Left ventricle myocardium superior (tissue), 1 donor: ENCODE measurements around the gene DGLUCY. TPM values are rescaled to one million over a fixed set of nuclear protein-coding genes. Genes with fewer than 3 reads are reported as not detected.
A peak's percentile ranks its signal among the peaks of the same experiment; 100 is the strongest.
"Not testable (repeated sequence)": the region's sequence is repeated elsewhere in the genome, so short reads cannot be mapped to it uniquely, and the experiment has no call there.

Experiments used
- ATAC-seq: fragments of 200-7000 bp; cut with Tn5 transposase; one replicate; pipeline ENCODE4 v1.9.1; 2020; ENCODE audit warnings: mild to moderate bottlenecking, moderate library complexity
- DNase-seq: peaks from one replicate; pipeline ENCODE4 v3.0.0-alpha.2; 2020
- intact Hi-C: fragments of 100-400 bp; cut with micrococcal nuclease; formaldehyde crosslinking; loops from one replicate; pipeline ENCODE4 v1.11.0; 2022
- total RNA-seq: library from RNA; stranded (reverse); fragmentation: NEBNext Ultra II Directional; extraction: Animal tissue kit (Norgen Biotek cat#: 25700); gene quantifications from one replicate; pipeline ENCODE4 v1.2.1, GENCODE V29; 2021
- donor health status: DM: no; HTN: yes; CAD: no; lungs with severe emphysema.

Gene DGLUCY
- total RNA-seq, 1 donor from 2014 or later = 254 TPM

- DNase-seq (no peak), ATAC-seq (no peak)
- intact Hi-C loops = no loop called here
Measured at GRCh38 chr14:91263329-91263728, 149.5 kb downstream of the DGLUCY start.

- peak; percentile 61 for DNase-seq
- intact Hi-C loops = no loop called here
- peak; percentile 76 for ATAC-seq
Measured at GRCh38 chr14:91264151-91265150, 150.6 kb downstream of the DGLUCY start.

DNA sequence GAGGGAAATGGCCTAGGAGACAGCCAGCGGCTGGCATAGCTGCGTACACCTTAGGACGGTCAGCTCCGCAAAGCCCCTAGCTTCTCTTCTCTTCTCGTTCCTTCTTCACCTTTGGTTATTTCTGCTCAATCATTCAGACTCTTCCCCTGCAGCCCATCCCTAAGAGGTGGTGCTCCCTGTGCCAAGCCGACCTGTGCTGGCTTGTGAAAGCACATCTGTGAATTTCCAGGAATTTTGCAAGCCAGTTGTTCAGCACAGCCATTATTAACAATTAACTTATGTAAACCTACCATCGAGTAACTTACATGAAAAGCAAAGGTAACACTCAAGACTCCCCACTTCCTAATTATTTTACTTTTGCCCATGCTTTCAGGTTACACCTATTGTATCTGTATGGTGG is 151.5 kb downstream of the DGLUCY start:
- intact Hi-C loops = no loop called here
- ATAC-seq (no peak), DNase-seq (no peak)

- DNase-seq, ATAC-seq, intact Hi-C loops: not testable (repeated sequence)
Measured at GRCh38 chr14:91266276-91266675, 152.4 kb downstream of the DGLUCY start.

DNA sequence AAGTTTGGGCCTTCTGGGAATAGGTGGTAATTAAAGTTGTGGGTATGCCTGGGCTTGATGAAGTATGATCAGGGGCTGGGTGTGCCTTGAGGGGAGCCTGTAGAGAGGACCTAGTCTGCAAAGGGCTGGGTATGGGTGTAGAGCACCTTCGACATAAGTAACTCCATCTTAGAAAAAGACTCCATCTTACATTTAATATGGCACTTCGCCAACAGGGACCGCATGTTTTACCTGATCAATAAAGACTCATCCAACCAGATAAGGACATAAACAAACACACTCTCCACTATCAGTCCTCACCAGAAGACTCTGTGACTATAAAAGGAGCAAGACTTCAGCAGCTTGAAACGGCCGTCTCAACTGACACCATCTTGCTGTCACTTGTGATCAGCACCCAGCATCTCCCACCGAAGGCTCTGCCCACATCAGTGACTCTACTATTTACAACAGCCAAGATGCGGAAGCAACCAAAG is 154.1 kb downstream of the DGLUCY start:
- DNase-seq (no peak), ATAC-seq (no peak)
- intact Hi-C loops = no loop called here

GRCh38 chr14:91269076-91269991 is 155.5 kb downstream of the DGLUCY start:
- peak; percentile 52 for DNase-seq
- intact Hi-C loops = no loop called here
- ATAC-seq = peak; percentile 78

GRCh38 chr14:91270188-91270587 is 156.3 kb downstream of the DGLUCY start:
- intact Hi-C loops = no loop called here
- ATAC-seq (no peak), DNase-seq (no peak)

DNA sequence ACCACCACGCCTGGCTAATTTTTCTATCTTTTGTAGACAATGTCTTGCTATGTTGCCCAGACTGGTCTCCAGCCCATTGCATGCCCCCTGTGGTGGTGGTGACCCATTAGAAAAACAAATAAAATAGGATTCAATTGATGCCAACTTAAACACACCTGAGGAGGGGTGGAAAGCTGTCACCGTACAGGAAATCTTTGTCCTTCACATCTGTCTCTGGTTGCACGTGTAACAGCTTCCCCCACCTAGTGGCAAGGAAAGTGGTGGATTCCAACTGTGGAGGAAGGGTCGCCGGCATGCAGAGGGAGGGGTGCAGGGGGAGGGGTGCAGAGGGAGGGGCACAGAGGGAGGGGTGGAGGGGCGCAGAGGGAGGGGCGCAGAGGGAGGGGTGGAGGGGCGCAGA is 156.7 kb downstream of the DGLUCY start:
- ATAC-seq (no peak), DNase-seq (no peak)
- intact Hi-C loops = no loop called here

GRCh38 chr14:91271639-91272038 is 157.8 kb downstream of the DGLUCY start:
- intact Hi-C loops = no loop called here
- DNase-seq (no peak), ATAC-seq (no peak)

- DNase-seq = no peak
Measured at GRCh38 chr14:91272341-91273272, 158.7 kb downstream of the DGLUCY start.

DNA sequence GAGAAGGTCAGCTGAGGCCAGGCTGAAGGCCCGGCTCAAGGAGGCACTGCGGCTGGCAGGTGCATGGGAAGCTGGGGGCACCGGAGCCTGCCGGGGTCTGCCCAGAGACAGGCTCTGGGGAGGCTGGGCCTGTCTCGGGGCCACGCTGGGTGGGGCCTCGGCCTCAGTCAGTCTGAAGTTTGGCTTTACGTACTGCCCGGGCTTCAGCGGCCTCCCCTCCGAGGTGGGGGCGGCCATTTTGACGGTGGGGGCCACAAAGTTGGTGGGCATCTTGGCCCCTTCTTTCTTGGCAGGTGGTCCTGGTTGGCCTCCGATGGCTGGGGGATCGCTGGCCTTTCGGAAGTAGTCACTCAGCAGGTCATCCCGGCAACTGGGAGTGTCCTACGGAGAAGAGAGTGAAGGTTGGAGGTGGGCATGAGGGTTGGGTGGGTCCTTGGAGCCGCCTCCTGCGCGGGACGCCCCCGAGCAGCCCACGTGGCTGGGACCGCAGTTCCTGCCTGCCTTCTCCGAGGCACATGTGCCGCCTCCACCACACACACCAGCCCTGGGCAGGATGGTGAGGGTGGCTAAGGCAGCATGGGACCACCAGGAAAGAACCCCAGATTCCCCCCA is 159.5 kb downstream of the DGLUCY start:
- DNase-seq (no peak), ATAC-seq (no peak)
- intact Hi-C loops = no loop called here

More at GRCh38 chr14:91272341-91273272, 158.7 kb downstream of the DGLUCY start:
- ATAC-seq = no peak
- intact Hi-C loops = no loop called here

GRCh38 chr14:91273885-91274273 is 160.0 kb downstream of the DGLUCY start:
- ATAC-seq = no peak
- no peak for DNase-seq
- intact Hi-C loops = no loop called here

DNA sequence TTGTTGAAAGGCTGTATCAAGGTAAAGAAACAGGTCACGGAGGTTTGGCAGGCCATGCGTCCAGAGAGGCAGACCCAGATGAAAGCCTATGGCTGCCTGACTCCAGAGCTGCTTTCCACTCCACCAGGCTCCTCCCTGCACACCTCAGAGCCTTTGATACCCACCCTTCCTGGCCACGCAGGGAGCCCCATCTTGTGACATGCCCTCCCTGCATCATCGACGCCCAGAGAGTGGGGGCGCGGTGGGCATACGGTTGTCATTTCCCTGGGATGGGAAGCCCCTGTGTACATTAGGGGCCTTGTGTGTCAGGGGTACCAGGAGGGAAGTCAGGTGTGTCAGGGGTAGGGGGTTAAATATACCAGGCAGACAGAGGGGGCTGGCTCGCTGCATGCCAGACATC is 160.9 kb downstream of the DGLUCY start:
- no peak for ATAC-seq
- intact Hi-C loops = no loop called here
- DNase-seq = no peak

Other genes starting within 250 kb of the DGLUCY start
- gene RPS6KA5, start 53.4 kb upstream of the DGLUCY start, total RNA-seq = 11.9 TPM
- 0.35 TPM for gene GPR68, start 130.6 kb downstream of the DGLUCY start, total RNA-seq